Prostate gland (tissue), 2 donors: ENCODE data around the gene COL11A2. TPM values are rescaled to one million over a fixed set of nuclear protein-coding genes. Genes with fewer than 3 reads are reported as not detected.
"Not testable (repeated sequence)": the region's sequence is repeated elsewhere in the genome, so short reads cannot be mapped to it uniquely, and the experiment has no call there.

Experiments used
- DNase-seq: peaks from one replicate; pipeline ENCODE4 v3.0.0-alpha.2; 2019; ENCODE audit warnings: low spot score
- H3K27ac ChIP-seq, 2 donors: fragments of 200-600 bp; sonication (generic); 2 replicates each; pipeline ENCODE4 v1.5.1; 2017 to 2019
- H3K27me3 ChIP-seq: fragments of 200-600 bp; sonication (generic); replicated peaks from 2 replicates; pipeline ENCODE4 v1.5.1; 2019; ENCODE audit not compliant: insufficient read depth
- H3K36me3 ChIP-seq, 2 donors: fragments of 200-600 bp; sonication (generic); 1 replicate in 1 of 2; 2 replicates in 1 of 2; pipeline versions ENCODE4 v1.5.1 to v1.8.1; 2017 to 2019
- H3K4me1 ChIP-seq: fragments of 200-600 bp; sonication (generic); replicated peaks from 2 replicates; pipeline ENCODE4 v1.5.1; 2019
- H3K4me3 ChIP-seq, 2 donors: fragments of 200-600 bp; sonication (generic); 2 replicates each; pipeline ENCODE4 v1.5.1; 2017 to 2019
- H3K9me3 ChIP-seq: fragments of 200-600 bp; sonication (generic); 2 replicates; pipeline ENCODE4 v1.5.1; 2017
- POLR2A ChIP-seq: fragments of 450-650 bp; IDR thresholded peaks from one replicate; pipeline ENCODE4 v1.6.1; 2016; ENCODE audit warnings: antibody characterized with exemption, mild to moderate bottlenecking
- POLR2AphosphoS5 ChIP-seq: sonication (generic); formaldehyde crosslinking; IDR thresholded peaks from one replicate; pipeline ENCODE4 v1.6.1; 2017; ENCODE audit warnings: antibody characterized with exemption
- WGBS: methylation state at CpG from one replicate; pipeline ENCODE4 v1.1.5; 2018; 5-methylcytosine and 5-hydroxymethylcytosine counted together
- intact Hi-C: fragments of 100-400 bp; cut with DNase I; formaldehyde crosslinking; loops from one replicate; pipeline ENCODE4 v1.14.2; 2022
- total RNA-seq, 2 donors: library from RNA; depleted of rRNA; stranded (reverse); fragments of >200 nt; gene quantifications; one replicate each; pipeline ENCODE4 v1.1.0, GENCODE V29; 2016
- TF ChIP-seq, protein P1 (sequence below), 4 experiments: fragments of 200-600 bp in 2 of 4; fragments of 450-650 bp in 2 of 4; sonication (generic) in 2 of 4; IDR thresholded peaks; 1 replicate in 3 of 4; 2 replicates in 1 of 4; pipeline ENCODE4 v1.5.1; 2016 to 2019; ENCODE audit warnings: antibody characterized with exemption in 4 of 4, mild to moderate bottlenecking in 2 of 4, moderate library complexity in 2 of 4

Gene COL11A2
- total RNA-seq, 2 donors from 2014 or later, result 0.91 to 3.6 TPM

DNA sequence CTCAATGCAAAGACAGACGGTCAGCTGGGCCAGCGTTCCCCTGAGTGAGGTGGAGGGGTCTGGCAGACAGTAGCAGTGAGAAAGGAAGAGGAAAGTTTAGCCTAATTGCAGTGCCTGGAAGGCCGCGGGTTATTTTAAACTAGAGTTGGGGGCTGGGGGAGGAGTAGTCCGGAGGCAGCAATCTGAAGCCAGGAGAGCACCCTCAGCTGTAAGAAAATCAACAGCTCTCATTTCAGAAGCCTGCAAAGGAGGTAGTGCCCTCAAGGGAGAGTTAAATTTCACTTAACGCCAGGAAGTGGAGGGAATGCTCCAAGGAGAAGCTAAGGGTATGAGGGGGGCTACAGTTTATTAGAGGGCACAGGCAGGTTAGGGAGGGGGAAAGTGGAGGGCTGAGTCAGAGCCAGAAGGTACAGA is 43.0 kb upstream of the COL11A2 start:
- 17% methylated on average over 6 of the region's 6 CpGs for WGBS
- DNase-seq, result no peak
- intact Hi-C loops, result no loop called here

DNA sequence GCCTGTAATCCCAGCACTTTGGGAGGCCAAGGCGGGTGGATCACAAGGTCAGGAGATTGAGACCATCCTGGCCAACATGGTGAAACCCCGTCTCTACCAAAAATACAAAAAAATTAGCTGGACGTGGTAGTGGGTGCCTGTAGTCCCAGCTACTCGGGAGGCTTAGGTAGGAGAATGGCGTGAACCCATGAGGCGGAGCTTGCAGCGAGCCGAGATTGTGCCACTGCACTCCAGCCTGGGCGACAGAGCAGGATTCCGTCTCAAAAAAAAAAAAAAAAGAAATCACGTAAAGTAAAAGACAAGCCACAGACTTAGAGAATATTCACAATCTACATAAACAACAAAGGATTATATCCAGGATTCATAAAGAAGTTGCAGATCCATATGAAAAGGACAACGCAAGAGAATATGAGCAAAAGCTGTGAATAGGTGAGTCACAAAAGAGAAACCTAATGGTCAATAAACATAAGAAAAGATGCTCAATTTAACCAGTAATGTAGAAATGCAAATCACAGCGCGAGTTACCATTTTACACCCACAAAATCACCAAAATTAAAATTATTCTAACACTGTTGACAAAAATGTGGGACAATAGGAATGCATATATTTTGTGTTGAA is 34.3 kb upstream of the COL11A2 start:
- H3K36me3 ChIP-seq, intact Hi-C loops, H3K27ac ChIP-seq, H3K9me3 ChIP-seq, H3K27me3 ChIP-seq, DNase-seq, H3K4me3 ChIP-seq, H3K4me1 ChIP-seq: not testable (repeated sequence)
- 39% methylated on average over 14 of the region's 14 CpGs for WGBS

More for the DNA sequence above, 43.0 kb upstream of the COL11A2 start:
- no peaks in the 10 kb centered on the region for H3K9me3 ChIP-seq
- no peak overlapping the region for H3K4me3 ChIP-seq
- no peaks in the 10 kb centered on the region for H3K36me3 ChIP-seq
- no peak overlapping the region for H3K27ac ChIP-seq
- H3K27me3 ChIP-seq, result peaks cover 4% of the 10 kb centered on the region
- TF ChIP-seq, protein P1, sequence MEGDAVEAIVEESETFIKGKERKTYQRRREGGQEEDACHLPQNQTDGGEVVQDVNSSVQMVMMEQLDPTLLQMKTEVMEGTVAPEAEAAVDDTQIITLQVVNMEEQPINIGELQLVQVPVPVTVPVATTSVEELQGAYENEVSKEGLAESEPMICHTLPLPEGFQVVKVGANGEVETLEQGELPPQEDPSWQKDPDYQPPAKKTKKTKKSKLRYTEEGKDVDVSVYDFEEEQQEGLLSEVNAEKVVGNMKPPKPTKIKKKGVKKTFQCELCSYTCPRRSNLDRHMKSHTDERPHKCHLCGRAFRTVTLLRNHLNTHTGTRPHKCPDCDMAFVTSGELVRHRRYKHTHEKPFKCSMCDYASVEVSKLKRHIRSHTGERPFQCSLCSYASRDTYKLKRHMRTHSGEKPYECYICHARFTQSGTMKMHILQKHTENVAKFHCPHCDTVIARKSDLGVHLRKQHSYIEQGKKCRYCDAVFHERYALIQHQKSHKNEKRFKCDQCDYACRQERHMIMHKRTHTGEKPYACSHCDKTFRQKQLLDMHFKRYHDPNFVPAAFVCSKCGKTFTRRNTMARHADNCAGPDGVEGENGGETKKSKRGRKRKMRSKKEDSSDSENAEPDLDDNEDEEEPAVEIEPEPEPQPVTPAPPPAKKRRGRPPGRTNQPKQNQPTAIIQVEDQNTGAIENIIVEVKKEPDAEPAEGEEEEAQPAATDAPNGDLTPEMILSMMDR (IDR thresholded peaks at IDR 0.05), result no peak
- TF ChIP-seq POLR2A (no peak), POLR2AphosphoS5 (no peak)
- no peaks in the 10 kb centered on the region for H3K4me1 ChIP-seq

DNA sequence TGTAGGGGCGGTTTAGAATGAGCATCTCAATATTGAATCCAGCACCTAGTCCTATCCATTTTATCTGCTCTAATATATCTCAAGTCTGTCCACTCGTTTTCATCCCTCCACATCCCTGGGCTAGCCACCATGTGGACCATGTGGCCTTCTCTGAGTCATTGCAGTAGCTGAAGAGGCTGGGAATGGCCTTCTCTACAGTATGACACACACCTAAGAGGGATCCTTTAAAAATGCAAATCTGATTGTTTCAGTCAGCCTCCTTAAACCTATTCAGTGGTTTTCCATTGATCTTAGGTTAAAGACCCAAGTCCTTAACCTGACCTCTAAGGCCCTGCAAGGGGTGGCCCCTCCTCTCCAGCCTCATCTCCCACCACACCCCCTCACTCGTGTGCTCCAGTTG is 25.4 kb upstream of the COL11A2 start:
- Histone ChIP-seq H3K4me1 (no peaks in the 10 kb centered on the region), H3K27me3 (no peaks in the 10 kb centered on the region), H3K9me3 (no peaks in the 10 kb centered on the region), H3K27ac (no peak overlapping the region), H3K36me3 (no peaks in the 10 kb centered on the region), H3K4me3 (no peak overlapping the region)
- intact Hi-C loops, result no loop called here
- TF ChIP-seq, protein P1 (IDR thresholded peaks at IDR 0.05), result no peak
- TF ChIP-seq POLR2AphosphoS5 (no peak), POLR2A (no peak)
- 70% methylated on average over 3 of the region's 3 CpGs for WGBS
- DNase-seq, result no peak

DNA sequence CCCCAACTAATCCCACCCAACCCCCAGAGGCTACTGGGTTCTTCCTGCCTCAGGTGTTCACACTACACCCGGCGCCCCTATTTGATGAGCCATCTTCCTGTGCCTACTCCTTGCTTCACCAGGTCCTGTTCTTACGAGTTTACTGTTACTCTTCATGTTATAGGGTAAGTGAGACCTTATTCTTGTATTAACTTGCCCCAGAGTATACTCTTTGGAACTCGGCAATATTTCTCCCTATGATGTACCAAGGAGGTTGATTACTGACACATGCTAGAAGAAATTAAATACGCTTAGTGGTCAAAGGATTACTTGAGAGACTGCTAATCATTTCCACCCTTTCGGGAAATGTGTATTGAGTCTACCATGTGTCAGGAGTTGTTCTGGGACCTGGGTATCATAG is 25.0 kb upstream of the COL11A2 start:
- Histone ChIP-seq H3K27ac (no peak overlapping the region), H3K9me3 (no peaks in the 10 kb centered on the region), H3K4me1 (no peaks in the 10 kb centered on the region), H3K4me3 (no peak overlapping the region), H3K36me3 (no peaks in the 10 kb centered on the region), H3K27me3 (no peaks in the 10 kb centered on the region)
- TF ChIP-seq, protein P1 (IDR thresholded peaks at IDR 0.05), result no peak
- TF ChIP-seq POLR2A, result no peak
- no peak for TF ChIP-seq POLR2AphosphoS5
- intact Hi-C loops, result no loop called here
- 55% methylated on average over 6 of the region's 6 CpGs for WGBS
- no peak for DNase-seq

DNA sequence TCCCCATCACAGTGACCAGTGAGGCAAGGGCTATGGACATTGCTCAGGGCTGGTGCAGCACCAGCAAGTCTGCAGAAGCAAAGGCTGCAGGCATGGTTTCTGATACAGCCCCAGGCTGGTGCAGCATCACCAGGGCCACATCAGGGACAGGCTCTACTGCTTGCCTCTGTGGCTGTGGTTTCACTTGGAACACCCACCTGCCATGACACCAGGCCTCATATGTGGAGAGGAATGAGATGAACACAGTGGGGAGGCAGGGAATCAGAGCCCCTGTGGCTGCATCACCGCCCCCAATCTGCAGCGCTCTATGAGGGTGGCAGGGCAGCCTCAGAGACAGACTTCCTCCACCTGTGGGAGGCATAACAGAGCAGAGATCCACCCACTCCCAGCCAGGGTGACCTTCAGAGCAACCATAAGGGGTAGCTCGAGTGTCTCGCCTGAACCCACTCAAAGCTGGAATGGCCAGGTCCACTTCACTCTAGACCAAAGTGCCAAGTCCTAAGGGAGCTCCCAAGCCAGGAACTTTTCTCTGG is 23.9 kb upstream of the COL11A2 start:
- intact Hi-C loops, result no loop called here
- no peak overlapping the region for H3K27ac ChIP-seq
- H3K9me3 ChIP-seq, result no peaks in the 10 kb centered on the region
- H3K4me1 ChIP-seq, result no peaks in the 10 kb centered on the region
- no peak for DNase-seq
- H3K4me3 ChIP-seq, result no peak overlapping the region
- H3K36me3 ChIP-seq, result no peaks in the 10 kb centered on the region
- TF ChIP-seq POLR2A, result no peak
- no peak for TF ChIP-seq POLR2AphosphoS5
- TF ChIP-seq, protein P1 (IDR thresholded peaks at IDR 0.05), result no peak
- WGBS, result 94% methylated on average over 4 of the region's 4 CpGs
- H3K27me3 ChIP-seq, result no peaks in the 10 kb centered on the region
